ENCODE results near the gene SCAMP2. TPM values are rescaled to one million over a fixed set of nuclear protein-coding genes. Genes with fewer than 3 reads are reported as not detected.

SCAMP2 gene
- total RNA-seq, 2 experiments from 2014 or later = 56.1 to 56.9 TPM

- Histone ChIP-seq H3K4me3 (ENCODE audit: low read length) (no peak overlapping the region), H3K9me3 (ENCODE audit: control insufficient read depth in 1 of 2, insufficient read depth in 1 of 2, low read length in 2 of 2) (peaks cover 0 to 3% of the 10 kb centered on the region in 2 experiments), H3K4me1 (ENCODE audit: insufficient read depth, low read length) (peaks cover 23% of the 10 kb centered on the region), H3K27me3 (ENCODE audit: control insufficient read depth in 1 of 2, insufficient read depth in 2 of 2, low read length in 2 of 2) (no peaks in the 10 kb centered on the region), H3K27ac (ENCODE audit: low read depth in 1 of 2, low read length in 2 of 2) (no peak overlapping the region), H3K36me3 (ENCODE audit: insufficient read depth, low read length) (no peaks in the 10 kb centered on the region)
- Mint-ChIP-seq H3K4me3 (no peak overlapping the region), H3K27ac (no peak overlapping the region), H3K36me3 (ENCODE audit: low read depth) (no peaks in the 10 kb centered on the region), H3K27me3 (no peaks in the 10 kb centered on the region), H3K4me1 (ENCODE audit: low read depth) (peaks cover 7% of the 10 kb centered on the region), H3K9me3 (no peaks in the 10 kb centered on the region)
- DNase-seq = no peak
- intact Hi-C loops (cut with DNase I, micrococcal nuclease) = no loop called here
- ATAC-seq (ENCODE audit: poor library complexity) = no peak
- ChIA-PET CTCF (interaction anchor here (1.1 to 1.5 kb wide), 3 partner anchors 14 to 17 kb away, joined by 4 to 5 read pairs (median 4); no protein-coding TSS in a partner anchor), POLR2A (interaction anchor here (1.6 to 2.6 kb wide), 2 partner anchors 11 to 17 kb away, joined by 4 to 9 read pairs; partner anchors contain the start of gene SCAMP2)
- no peak for TF ChIP-seq CTCF (IDR thresholded peaks at IDR 0.05)
Observed at GRCh38 chr15:74884428-74885223, 11.5 kb upstream of the SCAMP2 start.

DNA sequence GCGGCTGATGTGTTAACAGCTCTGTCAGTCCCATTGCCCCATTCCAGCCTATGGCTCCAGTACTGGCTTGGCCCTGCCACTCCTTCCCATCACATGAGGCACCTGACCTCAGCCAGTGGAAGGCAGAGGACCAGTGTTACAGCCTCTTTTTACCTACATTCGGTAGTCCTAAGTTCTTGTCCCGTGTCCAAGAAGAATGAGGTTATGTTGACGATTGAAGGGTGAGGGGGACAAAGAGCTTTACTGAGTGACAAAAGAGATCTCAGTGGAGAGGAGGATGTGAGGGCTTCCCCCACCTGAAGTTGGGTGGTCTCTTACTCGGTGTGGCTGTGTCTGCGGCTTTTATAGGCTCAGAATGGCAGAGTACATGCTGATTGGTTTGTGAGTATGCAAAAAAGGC lies 9.4 kb upstream of the SCAMP2 start:
- Mint-ChIP-seq H3K4me3 (no peak overlapping the region), H3K9me3 (no peaks in the 10 kb centered on the region), H3K36me3 (ENCODE audit: low read depth) (no peaks in the 10 kb centered on the region), H3K27me3 (no peaks in the 10 kb centered on the region), H3K4me1 (ENCODE audit: low read depth) (no peaks in the 10 kb centered on the region), H3K27ac (no peak overlapping the region)
- ChIA-PET CTCF (interaction anchor here (0.8 to 1.5 kb wide), 2 partner anchors 19 to 95 kb away, joined by 3 to 5 read pairs; no protein-coding TSS in a partner anchor), POLR2A (interaction anchor here (0.9 to 2.6 kb wide), 2 partner anchors 9 to 24 kb away, joined by 3 to 9 read pairs; partner anchors contain the start of gene SCAMP2)
- H3K4me1 ChIP-seq (ENCODE audit: insufficient read depth, low read length) = peaks cover 12% of the 10 kb centered on the region
- no peak overlapping the region for H3K27ac ChIP-seq (ENCODE audit: low read depth in 1 of 2, low read length in 2 of 2)
- H3K36me3 ChIP-seq (ENCODE audit: insufficient read depth, low read length) = no peaks in the 10 kb centered on the region
- peaks cover 0 to 3% of the 10 kb centered on the region in 2 experiments for H3K9me3 ChIP-seq (ENCODE audit: control insufficient read depth in 1 of 2, insufficient read depth in 1 of 2, low read length in 2 of 2)
- H3K27me3 ChIP-seq (ENCODE audit: control insufficient read depth in 1 of 2, insufficient read depth in 2 of 2, low read length in 2 of 2) = no peaks in the 10 kb centered on the region
- intact Hi-C loops (cut with DNase I, micrococcal nuclease) = no loop called here
- DNase-seq (no peak), ATAC-seq (ENCODE audit: poor library complexity) (no peak)
- no peak for TF ChIP-seq CTCF (IDR thresholded peaks at IDR 0.05)
- no peak overlapping the region for H3K4me3 ChIP-seq (ENCODE audit: low read length)

DNA sequence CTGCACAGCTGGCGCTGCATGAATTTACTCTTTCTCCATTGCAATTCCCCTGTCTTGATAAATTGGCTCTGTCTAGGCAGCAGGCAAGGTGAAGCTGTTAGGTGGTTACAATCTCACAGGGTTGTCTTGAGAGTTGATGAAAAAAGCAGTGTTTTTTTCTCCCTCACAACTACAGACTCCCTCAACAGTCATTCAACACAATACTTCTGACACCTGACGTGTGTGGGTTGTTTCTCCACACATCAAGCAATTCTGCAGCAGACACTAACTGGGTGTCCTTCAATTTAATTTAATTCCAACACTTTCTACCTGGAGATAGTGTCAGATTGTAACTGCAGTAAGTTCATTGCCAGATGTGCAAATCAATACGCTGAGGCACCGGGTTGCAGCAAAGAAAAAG lies 5.1 kb upstream of the SCAMP2 start:
- peaks cover 5% of the 10 kb centered on the region for H3K4me1 Mint-ChIP-seq (ENCODE audit: low read depth)
- DNase-seq (no peak), ATAC-seq (ENCODE audit: poor library complexity) (no peak)
- no peak overlapping the region for H3K4me3 ChIP-seq (ENCODE audit: low read length)
- ChIA-PET CTCF (no interaction called here), POLR2A (no interaction called here)
- no peak overlapping the region for H3K4me3 Mint-ChIP-seq
- H3K27me3 Mint-ChIP-seq = no peaks in the 10 kb centered on the region
- H3K9me3 ChIP-seq (ENCODE audit: control insufficient read depth in 1 of 2, insufficient read depth in 1 of 2, low read length in 2 of 2) = peaks cover 0 to 3% of the 10 kb centered on the region in 2 experiments
- H3K9me3 Mint-ChIP-seq = no peaks in the 10 kb centered on the region
- no peaks in the 10 kb centered on the region for H3K36me3 ChIP-seq (ENCODE audit: insufficient read depth, low read length)
- H3K27ac Mint-ChIP-seq = no peak overlapping the region
- H3K36me3 Mint-ChIP-seq (ENCODE audit: low read depth) = peaks cover 4% of the 10 kb centered on the region
- H3K27ac ChIP-seq (ENCODE audit: low read depth in 1 of 2, low read length in 2 of 2) = no peak overlapping the region
- intact Hi-C loops (cut with DNase I, micrococcal nuclease) = no loop called here
- no peaks in the 10 kb centered on the region for H3K27me3 ChIP-seq (ENCODE audit: control insufficient read depth in 1 of 2, insufficient read depth in 2 of 2, low read length in 2 of 2)
- H3K4me1 ChIP-seq (ENCODE audit: insufficient read depth, low read length) = peaks cover 8% of the 10 kb centered on the region
- no peak for TF ChIP-seq CTCF (IDR thresholded peaks at IDR 0.05)
